MM.1S (cell line): Measurements from ENCODE around the gene CTNNA1.

ENCODE experiments used
- CTCF ChIP-seq: fragments of 300-600 bp; sonication (generic); IDR thresholded peaks from 2 replicates; pipeline ENCODE4 v1.5.1; 2016; ENCODE audit warnings: antibody characterized with exemption, low read length, mixed read lengths
- EZH2 ChIP-seq: fragments of 300-600 bp; sonication (generic); optimal IDR thresholded peaks from 2 replicates; pipeline ENCODE3; 2017; ENCODE audit warnings: low read depth, mild to moderate bottlenecking, antibody characterized with exemption, low read length, mixed read lengths
- EZH2phosphoT487 ChIP-seq: fragments of 300-600 bp; sonication (generic); IDR thresholded peaks from 2 replicates; pipeline ENCODE4 v1.6.1; 2018; ENCODE audit warnings: antibody characterized with exemption, low read length

- TF ChIP-seq CTCF (no peak), EZH2 (no peak), EZH2phosphoT487 (no peak)
Observed at GRCh38 chr5:138950421-138951031, 197.3 kb downstream of the CTNNA1 start.
